Progenitor cell of endocrine pancreas (in vitro differentiated cells): ENCODE data around the gene MARCHF3. TPM values are rescaled to one million over a fixed set of nuclear protein-coding genes. Genes with fewer than 3 reads are reported as not detected.
"Not testable (repeated sequence)": the region's sequence is repeated elsewhere in the genome, so short reads cannot be mapped to it uniquely, and the experiment has no call there.

ENCODE experiments used
- DNase-seq: peaks from one replicate; pipeline ENCODE4 v3.0.0; 2021; ENCODE audit warnings: low spot score; ENCODE audit not compliant: unreplicated experiment
- H3K27ac Mint-ChIP-seq: 2 replicates; pipeline ENCODE4 v1.8.0; 2021; ENCODE audit warnings: mild to moderate bottlenecking, moderate library complexity, mixed read lengths
- H3K27me3 Mint-ChIP-seq: 2 replicates; pipeline ENCODE4 v1.8.0; 2021; ENCODE audit warnings: mixed read lengths
- H3K36me3 Mint-ChIP-seq: 2 replicates; pipeline ENCODE4 v1.8.0; 2022; ENCODE audit warnings: mixed read lengths; ENCODE audit not compliant: insufficient read depth
- H3K4me1 Mint-ChIP-seq: 2 replicates; pipeline ENCODE4 v1.8.0; 2021; ENCODE audit warnings: low read depth, mixed read lengths
- H3K4me3 Mint-ChIP-seq: 2 replicates; pipeline ENCODE4 v1.8.0; 2021; ENCODE audit warnings: low read depth, mild to moderate bottlenecking, moderate library complexity, mixed read lengths
- H3K9me3 Mint-ChIP-seq: 2 replicates; pipeline ENCODE4 v1.8.0; 2021; ENCODE audit warnings: low read depth, mixed read lengths
- total RNA-seq: library from RNA; stranded (reverse); gene quantifications from 2 replicates; pipeline ENCODE4 v1.2.1, GENCODE V29; 2021
- TF ChIP-seq, protein P1 (sequence below): fragments of 200-600 bp; sonication (generic); IDR thresholded peaks from one replicate; pipeline ENCODE4 v1.5.0; 2021; ENCODE audit warnings: antibody characterized with exemption, mild to moderate bottlenecking; ENCODE audit not compliant: unreplicated experiment

Gene MARCHF3
- total RNA-seq, 1 donor from 2014 or later = 11.6 TPM

DNA sequence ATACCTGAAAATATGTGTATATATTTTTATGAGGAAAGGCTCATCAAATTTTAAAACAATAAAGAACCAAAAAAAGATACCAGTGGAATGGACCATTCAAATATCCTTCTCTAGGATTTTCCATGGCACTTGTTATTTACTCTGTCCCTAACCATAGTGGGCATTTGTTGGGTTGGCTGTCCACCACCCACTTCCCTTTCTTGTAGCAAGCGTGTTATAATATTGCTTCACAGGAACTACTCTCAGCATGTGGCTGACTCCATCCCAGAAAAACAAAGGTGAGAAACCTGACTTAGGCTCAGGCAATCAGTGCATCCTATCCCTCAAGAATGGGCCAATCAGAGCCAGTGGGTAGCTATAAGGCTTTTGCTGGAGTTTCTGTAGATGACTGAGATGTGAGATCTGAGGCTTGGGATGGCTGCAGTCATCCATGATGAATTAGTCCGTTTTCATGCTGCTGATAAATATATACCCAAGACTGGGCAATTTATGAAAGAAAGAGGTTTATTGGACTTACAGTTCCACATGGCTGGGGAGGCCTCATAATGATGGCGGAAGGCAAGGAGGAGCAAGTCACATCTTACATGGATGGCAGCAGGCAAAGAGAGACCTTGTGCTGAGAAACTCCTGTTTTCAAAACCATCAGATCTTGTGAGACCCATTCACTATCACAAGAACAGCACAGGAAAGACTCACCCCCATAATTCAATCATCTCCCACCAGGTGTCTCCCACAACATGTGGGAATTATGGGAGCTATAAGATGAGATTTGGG is 25.7 kb upstream of the MARCHF3 start:
- Mint-ChIP-seq H3K27me3 (no peaks in the 10 kb centered on the region), H3K4me1 (peaks cover under 1% of the 10 kb centered on the region), H3K4me3 (no peak overlapping the region), H3K9me3 (peaks cover 7% of the 10 kb centered on the region), H3K27ac (no peak overlapping the region), H3K36me3 (peaks cover 18% of the 10 kb centered on the region)
- DNase-seq = no peak
- TF ChIP-seq, protein P1, sequence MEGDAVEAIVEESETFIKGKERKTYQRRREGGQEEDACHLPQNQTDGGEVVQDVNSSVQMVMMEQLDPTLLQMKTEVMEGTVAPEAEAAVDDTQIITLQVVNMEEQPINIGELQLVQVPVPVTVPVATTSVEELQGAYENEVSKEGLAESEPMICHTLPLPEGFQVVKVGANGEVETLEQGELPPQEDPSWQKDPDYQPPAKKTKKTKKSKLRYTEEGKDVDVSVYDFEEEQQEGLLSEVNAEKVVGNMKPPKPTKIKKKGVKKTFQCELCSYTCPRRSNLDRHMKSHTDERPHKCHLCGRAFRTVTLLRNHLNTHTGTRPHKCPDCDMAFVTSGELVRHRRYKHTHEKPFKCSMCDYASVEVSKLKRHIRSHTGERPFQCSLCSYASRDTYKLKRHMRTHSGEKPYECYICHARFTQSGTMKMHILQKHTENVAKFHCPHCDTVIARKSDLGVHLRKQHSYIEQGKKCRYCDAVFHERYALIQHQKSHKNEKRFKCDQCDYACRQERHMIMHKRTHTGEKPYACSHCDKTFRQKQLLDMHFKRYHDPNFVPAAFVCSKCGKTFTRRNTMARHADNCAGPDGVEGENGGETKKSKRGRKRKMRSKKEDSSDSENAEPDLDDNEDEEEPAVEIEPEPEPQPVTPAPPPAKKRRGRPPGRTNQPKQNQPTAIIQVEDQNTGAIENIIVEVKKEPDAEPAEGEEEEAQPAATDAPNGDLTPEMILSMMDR = no peak

DNA sequence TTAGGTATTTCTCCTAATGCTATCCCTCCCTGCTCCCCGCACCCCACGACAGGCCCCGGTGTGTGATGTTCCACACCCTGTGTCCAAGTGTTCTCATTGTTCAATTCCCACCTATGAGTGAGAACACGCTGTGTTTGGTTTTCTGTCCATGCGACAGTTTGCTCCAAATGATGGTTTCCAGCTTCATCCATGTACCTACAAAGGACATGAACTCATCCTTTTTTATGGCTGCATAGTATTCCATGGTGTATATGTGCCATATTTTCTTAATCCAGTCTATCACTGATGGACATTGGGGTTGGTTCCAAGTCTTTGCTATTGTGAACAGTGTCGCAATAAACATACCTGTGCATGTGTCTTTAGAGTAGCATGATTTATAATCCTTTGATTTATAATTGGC is 23.2 kb upstream of the MARCHF3 start:
- peaks cover 17% of the 10 kb centered on the region for H3K36me3 Mint-ChIP-seq
- H3K27me3 Mint-ChIP-seq, H3K9me3 Mint-ChIP-seq, H3K4me1 Mint-ChIP-seq, H3K4me3 Mint-ChIP-seq, DNase-seq, H3K27ac Mint-ChIP-seq: not testable (repeated sequence)

DNA sequence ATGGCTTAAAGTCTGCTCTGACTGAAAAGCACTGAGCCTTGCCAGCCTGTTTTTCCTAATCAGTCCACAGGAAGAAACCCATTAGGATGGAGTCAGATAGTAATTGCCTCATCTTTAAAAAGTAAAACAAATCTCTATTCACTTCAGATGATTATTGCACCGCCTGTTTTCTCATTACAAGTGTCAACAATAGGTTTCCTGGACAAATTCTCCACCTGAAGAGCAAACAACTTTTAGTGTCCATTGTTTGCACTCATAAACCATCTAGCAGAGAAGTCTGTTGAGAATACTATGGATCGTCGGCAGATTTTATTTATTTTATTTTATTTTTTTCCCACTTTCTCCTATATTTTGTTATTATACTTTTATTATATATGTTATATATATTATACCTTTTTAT is 22.7 kb upstream of the MARCHF3 start:
- no peak for DNase-seq
- H3K4me1 Mint-ChIP-seq = no peaks in the 10 kb centered on the region
- no peak overlapping the region for H3K27ac Mint-ChIP-seq
- TF ChIP-seq, protein P1 = no peak
- H3K27me3 Mint-ChIP-seq = peaks cover 3% of the 10 kb centered on the region
- peaks cover 7% of the 10 kb centered on the region for H3K9me3 Mint-ChIP-seq
- no peak overlapping the region for H3K4me3 Mint-ChIP-seq
- H3K36me3 Mint-ChIP-seq = peaks cover 15% of the 10 kb centered on the region

DNA sequence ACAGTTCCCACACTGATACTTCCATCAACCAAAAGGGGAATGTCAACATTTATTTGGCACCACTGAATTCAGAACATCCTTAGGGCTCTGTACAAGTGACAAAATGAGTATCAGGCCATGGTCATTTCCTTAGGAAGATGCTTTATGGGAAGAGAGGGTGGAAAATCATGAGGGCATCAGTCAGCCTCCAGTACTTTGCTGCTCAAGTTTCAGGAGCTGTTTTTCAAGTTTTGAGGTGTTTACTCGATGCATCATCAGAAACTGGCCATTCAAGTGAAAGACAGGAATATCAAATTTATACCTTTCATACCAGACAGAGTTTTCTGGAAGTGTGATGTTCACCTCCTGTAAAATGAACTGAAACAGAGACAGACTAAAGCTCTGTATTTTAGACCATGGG is 21.2 kb upstream of the MARCHF3 start:
- H3K36me3 Mint-ChIP-seq = peaks cover 12% of the 10 kb centered on the region
- TF ChIP-seq, protein P1 = no peak
- no peaks in the 10 kb centered on the region for H3K4me1 Mint-ChIP-seq
- H3K9me3 Mint-ChIP-seq = peaks cover 7% of the 10 kb centered on the region
- no peak overlapping the region for H3K4me3 Mint-ChIP-seq
- DNase-seq = no peak
- no peak overlapping the region for H3K27ac Mint-ChIP-seq
- peaks cover 3% of the 10 kb centered on the region for H3K27me3 Mint-ChIP-seq

DNA sequence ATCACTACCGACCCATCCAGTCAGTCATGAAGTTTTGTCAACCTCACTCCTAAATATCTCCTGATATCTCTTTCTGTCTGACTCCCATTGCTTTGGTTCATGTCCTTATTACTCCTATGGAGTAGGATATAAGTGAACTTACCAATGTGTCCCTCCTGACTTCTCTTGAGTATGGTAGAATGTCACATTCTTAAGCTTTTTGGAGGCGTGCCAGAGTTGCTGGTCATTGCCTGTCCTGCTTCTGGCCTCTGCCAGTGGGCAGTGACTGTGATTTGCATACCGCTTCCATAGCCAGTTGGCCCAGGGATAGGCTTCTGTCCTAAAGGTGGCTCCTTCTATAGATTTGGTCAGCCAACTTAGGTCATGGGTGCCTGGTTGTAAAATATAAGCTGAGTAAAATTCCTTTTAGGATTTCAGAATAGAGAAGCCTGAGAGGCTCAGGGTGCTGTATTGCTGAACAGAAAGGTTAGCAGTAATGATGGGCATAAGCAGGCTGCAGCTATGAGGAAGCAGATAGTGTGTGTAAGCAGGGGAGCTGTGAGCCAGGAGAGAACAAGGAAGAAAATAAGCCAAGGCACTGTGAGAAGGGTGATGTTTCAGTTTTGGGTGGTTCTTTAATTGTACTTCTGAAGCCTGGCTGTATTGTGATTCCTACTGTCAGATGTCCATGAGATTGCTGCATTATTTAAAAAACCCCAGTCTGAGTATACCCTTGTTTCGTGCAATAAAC is 16.1 kb upstream of the MARCHF3 start:
- H3K27ac Mint-ChIP-seq = no peak overlapping the region
- H3K4me1 Mint-ChIP-seq = no peaks in the 10 kb centered on the region
- DNase-seq = no peak
- H3K27me3 Mint-ChIP-seq = peaks cover 8% of the 10 kb centered on the region
- no peaks in the 10 kb centered on the region for H3K36me3 Mint-ChIP-seq
- no peaks in the 10 kb centered on the region for H3K9me3 Mint-ChIP-seq
- no peak overlapping the region for H3K4me3 Mint-ChIP-seq
- TF ChIP-seq, protein P1 = no peak
